Measurements from ENCODE around the gene FAP. TPM values are rescaled to one million over a fixed set of nuclear protein-coding genes. Genes with fewer than 3 reads are reported as not detected.

Gene FAP
- total RNA-seq, 1 experiment from 2014 or later, result 0.61 TPM

DNA sequence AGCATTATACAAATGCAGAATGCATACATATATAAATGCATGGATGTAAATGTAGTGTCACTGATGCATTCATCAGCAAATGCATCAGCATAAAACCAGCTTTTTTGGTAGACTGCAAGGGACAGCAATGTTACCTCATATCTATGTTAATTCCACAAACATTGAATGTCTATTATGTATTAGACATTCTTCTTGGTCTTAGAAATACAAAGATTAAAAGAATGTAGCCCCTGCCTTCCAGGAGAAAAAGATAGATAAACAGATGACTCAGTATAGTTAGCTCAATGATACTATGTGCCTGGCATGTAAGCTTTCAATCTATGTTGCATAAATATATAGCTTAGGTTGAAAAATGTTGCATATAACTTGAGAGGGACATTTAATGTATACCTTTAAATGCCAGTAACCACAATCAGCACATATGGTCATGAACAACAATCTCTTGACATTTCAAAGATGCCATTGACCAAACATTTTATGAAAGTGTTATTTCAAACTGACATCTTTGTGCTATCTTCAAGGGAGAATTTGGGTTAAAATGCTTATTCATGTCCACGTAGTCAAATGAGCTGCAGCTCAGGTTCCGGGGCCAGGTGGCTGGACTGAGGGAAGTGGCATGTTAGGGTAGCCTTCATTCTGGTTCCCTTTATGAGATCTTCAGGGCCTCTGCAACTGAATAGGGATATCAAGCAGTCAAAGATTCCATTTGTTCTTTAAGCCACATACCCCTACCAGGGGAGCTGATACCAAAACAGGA lies 46.0 kb downstream of the FAP start:
- Mint-ChIP-seq H3K4me1 (ENCODE audit: low read depth, unreplicated experiment) (no peaks in the 10 kb centered on the region), H3K36me3 (ENCODE audit: insufficient read depth, unreplicated experiment) (no peaks in the 10 kb centered on the region), H3K27me3 (ENCODE audit: unreplicated experiment) (peaks cover 9% of the 10 kb centered on the region), H3K27ac (ENCODE audit: unreplicated experiment) (no peak overlapping the region), H3K9me3 (ENCODE audit: low read depth, unreplicated experiment) (no peaks in the 10 kb centered on the region), H3K4me3 (ENCODE audit: low read depth, unreplicated experiment) (no peak overlapping the region)
- CTCF ChIA-PET, result interaction anchor here (0.6 kb wide), 1 partner anchor 180 kb away, joined by 5 read pairs; no protein-coding TSS in a partner anchor
- intact Hi-C loops (cut with micrococcal nuclease; ENCODE audit: unreplicated experiment), result no loop called here
- TF ChIP-seq, protein P1, sequence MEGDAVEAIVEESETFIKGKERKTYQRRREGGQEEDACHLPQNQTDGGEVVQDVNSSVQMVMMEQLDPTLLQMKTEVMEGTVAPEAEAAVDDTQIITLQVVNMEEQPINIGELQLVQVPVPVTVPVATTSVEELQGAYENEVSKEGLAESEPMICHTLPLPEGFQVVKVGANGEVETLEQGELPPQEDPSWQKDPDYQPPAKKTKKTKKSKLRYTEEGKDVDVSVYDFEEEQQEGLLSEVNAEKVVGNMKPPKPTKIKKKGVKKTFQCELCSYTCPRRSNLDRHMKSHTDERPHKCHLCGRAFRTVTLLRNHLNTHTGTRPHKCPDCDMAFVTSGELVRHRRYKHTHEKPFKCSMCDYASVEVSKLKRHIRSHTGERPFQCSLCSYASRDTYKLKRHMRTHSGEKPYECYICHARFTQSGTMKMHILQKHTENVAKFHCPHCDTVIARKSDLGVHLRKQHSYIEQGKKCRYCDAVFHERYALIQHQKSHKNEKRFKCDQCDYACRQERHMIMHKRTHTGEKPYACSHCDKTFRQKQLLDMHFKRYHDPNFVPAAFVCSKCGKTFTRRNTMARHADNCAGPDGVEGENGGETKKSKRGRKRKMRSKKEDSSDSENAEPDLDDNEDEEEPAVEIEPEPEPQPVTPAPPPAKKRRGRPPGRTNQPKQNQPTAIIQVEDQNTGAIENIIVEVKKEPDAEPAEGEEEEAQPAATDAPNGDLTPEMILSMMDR (IDR thresholded peaks at IDR 0.05; ENCODE audit: unreplicated experiment), result no peak
- no TSS peak for BruUV-seq (replicated peaks)
- no peak for DNase-seq

DNA sequence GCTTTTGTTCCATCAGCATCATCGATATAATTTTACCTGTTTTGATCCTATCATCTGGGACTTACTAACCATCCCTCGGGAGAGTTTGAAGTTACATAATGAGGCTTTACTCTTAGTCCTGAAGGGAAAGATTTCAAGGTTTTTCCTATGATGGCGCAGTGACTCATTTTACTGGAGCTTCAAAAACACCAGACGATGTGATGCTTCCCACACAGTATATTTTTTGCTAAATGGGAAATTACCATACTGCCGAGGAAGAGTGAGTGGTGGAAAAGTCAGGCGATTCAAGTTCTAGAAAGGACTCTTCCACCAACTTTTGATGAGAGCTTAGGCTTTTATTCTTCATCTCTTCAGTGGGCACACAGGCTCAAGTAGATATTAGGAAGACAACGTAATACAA lies 46.6 kb downstream of the FAP start:
- H3K4me1 Mint-ChIP-seq (ENCODE audit: low read depth, unreplicated experiment), result no peaks in the 10 kb centered on the region
- no peaks in the 10 kb centered on the region for H3K9me3 Mint-ChIP-seq (ENCODE audit: low read depth, unreplicated experiment)
- TF ChIP-seq, protein P1 (IDR thresholded peaks at IDR 0.05; ENCODE audit: unreplicated experiment), result no peak
- BruUV-seq (replicated peaks), result no TSS peak
- H3K27ac Mint-ChIP-seq (ENCODE audit: unreplicated experiment), result no peak overlapping the region
- intact Hi-C loops (cut with micrococcal nuclease; ENCODE audit: unreplicated experiment), result no loop called here
- no peak for DNase-seq
- no peaks in the 10 kb centered on the region for H3K36me3 Mint-ChIP-seq (ENCODE audit: insufficient read depth, unreplicated experiment)
- no peak overlapping the region for H3K4me3 Mint-ChIP-seq (ENCODE audit: low read depth, unreplicated experiment)
- CTCF ChIA-PET, result interaction anchor here (0.6 kb wide), 1 partner anchor 180 kb away, joined by 5 read pairs; no protein-coding TSS in a partner anchor
- H3K27me3 Mint-ChIP-seq (ENCODE audit: unreplicated experiment), result peaks cover 16% of the 10 kb centered on the region

DNA sequence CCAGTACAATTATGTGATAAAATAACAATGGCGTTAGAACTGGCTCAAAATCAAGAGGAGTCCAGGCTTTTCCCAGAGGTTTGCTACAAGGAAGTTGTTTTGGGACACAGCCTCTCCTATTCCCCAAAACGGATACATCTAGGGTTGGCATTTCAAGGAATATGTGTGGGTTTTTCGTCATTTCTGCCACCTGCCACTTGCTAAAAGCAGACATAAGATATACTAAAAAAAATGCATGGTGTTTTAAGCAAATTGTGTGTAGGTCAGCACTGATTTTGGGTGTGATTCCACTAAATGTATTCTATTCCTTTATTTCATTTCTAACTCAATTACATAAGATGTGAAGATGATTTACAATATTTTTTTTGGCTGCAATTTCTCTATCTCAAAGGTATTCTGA lies 54.8 kb downstream of the FAP start:
- Mint-ChIP-seq H3K27me3 (ENCODE audit: unreplicated experiment) (peaks cover 21% of the 10 kb centered on the region), H3K4me3 (ENCODE audit: low read depth, unreplicated experiment) (no peak overlapping the region), H3K27ac (ENCODE audit: unreplicated experiment) (no peak overlapping the region), H3K9me3 (ENCODE audit: low read depth, unreplicated experiment) (no peaks in the 10 kb centered on the region), H3K4me1 (ENCODE audit: low read depth, unreplicated experiment) (peaks cover 19% of the 10 kb centered on the region), H3K36me3 (ENCODE audit: insufficient read depth, unreplicated experiment) (no peaks in the 10 kb centered on the region)
- no peak for DNase-seq
- intact Hi-C loops (cut with micrococcal nuclease; ENCODE audit: unreplicated experiment), result no loop called here
- BruUV-seq (replicated peaks), result no TSS peak
- CTCF ChIA-PET, result no interaction called here
- TF ChIP-seq, protein P1 (IDR thresholded peaks at IDR 0.05; ENCODE audit: unreplicated experiment), result no peak

DNA sequence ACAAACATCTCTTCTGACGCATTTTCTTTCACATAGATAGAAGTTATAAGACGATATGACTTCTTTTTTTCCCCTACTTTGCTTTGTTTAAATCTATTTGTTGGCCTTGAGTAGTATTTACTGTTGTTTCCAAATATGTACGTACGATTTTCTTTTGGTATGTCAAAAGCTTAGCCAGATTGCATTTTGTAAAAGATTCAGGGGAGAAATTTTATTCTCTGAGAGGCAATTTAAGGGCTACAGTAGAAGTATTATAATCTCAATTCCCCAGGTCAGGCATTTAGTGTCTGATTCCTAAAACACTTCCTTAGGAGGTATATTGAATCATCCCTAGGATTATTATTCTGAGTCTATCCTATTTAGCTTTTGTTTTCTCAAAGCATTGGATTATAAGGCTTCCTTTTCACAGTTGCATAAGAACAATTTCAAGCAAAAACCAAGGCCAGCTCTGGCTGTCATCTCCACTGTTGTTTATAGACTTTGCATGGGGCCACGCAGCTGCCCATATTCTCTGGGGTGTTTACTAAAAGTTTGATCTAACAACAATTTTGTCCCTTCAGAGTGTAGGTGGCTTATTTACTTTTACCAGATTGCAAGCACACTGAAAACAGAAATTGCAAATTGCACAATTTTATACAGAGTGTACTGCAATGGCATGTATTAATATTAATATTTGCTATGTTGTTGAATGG lies 57.6 kb downstream of the FAP start:
- no TSS peak for BruUV-seq (replicated peaks)
- Mint-ChIP-seq H3K9me3 (ENCODE audit: low read depth, unreplicated experiment) (no peaks in the 10 kb centered on the region), H3K4me1 (ENCODE audit: low read depth, unreplicated experiment) (peaks cover 19% of the 10 kb centered on the region), H3K27me3 (ENCODE audit: unreplicated experiment) (no peaks in the 10 kb centered on the region), H3K4me3 (ENCODE audit: low read depth, unreplicated experiment) (no peak overlapping the region), H3K36me3 (ENCODE audit: insufficient read depth, unreplicated experiment) (no peaks in the 10 kb centered on the region), H3K27ac (ENCODE audit: unreplicated experiment) (no peak overlapping the region)
- no peak for DNase-seq
- TF ChIP-seq, protein P1 (IDR thresholded peaks at IDR 0.05; ENCODE audit: unreplicated experiment), result no peak
- intact Hi-C loops (cut with micrococcal nuclease; ENCODE audit: unreplicated experiment), result no loop called here
- CTCF ChIA-PET, result no interaction called here
